ENCODE results near the gene SLC9C1. TPM values are rescaled to one million over a fixed set of nuclear protein-coding genes. Genes with fewer than 3 reads are reported as not detected.

The SLC9C1 gene
- total RNA-seq, 4 donors from 2014 or later: 0.67 to 12.4 (median 1.7) TPM; not detected in 1

DNA sequence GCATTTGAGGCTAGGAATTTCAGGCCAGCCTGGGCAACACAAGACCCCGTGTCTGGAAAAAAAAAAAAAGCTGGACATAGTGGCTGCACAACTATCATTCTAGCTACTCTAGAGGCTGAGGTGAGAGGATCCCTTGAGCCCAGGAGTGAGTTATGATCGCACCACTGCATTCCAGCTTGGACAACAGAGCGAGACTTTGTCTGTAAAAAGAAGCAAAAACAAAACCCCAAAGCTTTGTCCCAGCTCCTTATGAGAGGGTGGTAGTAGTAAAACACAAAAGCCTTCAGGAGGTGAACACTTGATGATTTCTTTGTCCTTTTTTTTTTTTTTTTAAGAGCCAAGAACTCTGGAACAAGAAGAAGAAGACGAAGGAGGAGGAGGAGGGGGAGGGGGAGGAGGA lies 37.8 kb upstream of the SLC9C1 start:
- Histone ChIP-seq H3K9me3 (no peaks in the 10 kb centered on the region), H3K27me3 (no peaks in the 10 kb centered on the region), H3K4me3 (peak overlapping the region in 1 of 4 donors; percentile 59), H3K4me1 (no peaks in the 10 kb centered on the region), H3K27ac (no peak overlapping the region), H3K36me3 (no peaks in the 10 kb centered on the region)
- TF ChIP-seq, protein P1, sequence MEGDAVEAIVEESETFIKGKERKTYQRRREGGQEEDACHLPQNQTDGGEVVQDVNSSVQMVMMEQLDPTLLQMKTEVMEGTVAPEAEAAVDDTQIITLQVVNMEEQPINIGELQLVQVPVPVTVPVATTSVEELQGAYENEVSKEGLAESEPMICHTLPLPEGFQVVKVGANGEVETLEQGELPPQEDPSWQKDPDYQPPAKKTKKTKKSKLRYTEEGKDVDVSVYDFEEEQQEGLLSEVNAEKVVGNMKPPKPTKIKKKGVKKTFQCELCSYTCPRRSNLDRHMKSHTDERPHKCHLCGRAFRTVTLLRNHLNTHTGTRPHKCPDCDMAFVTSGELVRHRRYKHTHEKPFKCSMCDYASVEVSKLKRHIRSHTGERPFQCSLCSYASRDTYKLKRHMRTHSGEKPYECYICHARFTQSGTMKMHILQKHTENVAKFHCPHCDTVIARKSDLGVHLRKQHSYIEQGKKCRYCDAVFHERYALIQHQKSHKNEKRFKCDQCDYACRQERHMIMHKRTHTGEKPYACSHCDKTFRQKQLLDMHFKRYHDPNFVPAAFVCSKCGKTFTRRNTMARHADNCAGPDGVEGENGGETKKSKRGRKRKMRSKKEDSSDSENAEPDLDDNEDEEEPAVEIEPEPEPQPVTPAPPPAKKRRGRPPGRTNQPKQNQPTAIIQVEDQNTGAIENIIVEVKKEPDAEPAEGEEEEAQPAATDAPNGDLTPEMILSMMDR (IDR thresholded peaks at IDR 0.05): no peak
- TF ChIP-seq POLR2A (IDR thresholded peaks at IDR 0.05): no peak
- DNase-seq: no peak

GRCh38 chr3:112327371-112327951 lies 33.4 kb upstream of the SLC9C1 start:
- Histone ChIP-seq H3K9me3 (no peaks in the 10 kb centered on the region), H3K27me3 (no peaks in the 10 kb centered on the region), H3K27ac (no peak overlapping the region), H3K4me3 (no peak overlapping the region), H3K36me3 (no peaks in the 10 kb centered on the region), H3K4me1 (no peaks in the 10 kb centered on the region)
- TF ChIP-seq, protein P1 (IDR thresholded peaks at IDR 0.05): peak in 5 of 6 experiments; percentile 69 to 89 (median 87)
- no peak for TF ChIP-seq POLR2A (IDR thresholded peaks at IDR 0.05)
- DNase-seq: peak in 1 of 3 donors; percentile 54

DNA sequence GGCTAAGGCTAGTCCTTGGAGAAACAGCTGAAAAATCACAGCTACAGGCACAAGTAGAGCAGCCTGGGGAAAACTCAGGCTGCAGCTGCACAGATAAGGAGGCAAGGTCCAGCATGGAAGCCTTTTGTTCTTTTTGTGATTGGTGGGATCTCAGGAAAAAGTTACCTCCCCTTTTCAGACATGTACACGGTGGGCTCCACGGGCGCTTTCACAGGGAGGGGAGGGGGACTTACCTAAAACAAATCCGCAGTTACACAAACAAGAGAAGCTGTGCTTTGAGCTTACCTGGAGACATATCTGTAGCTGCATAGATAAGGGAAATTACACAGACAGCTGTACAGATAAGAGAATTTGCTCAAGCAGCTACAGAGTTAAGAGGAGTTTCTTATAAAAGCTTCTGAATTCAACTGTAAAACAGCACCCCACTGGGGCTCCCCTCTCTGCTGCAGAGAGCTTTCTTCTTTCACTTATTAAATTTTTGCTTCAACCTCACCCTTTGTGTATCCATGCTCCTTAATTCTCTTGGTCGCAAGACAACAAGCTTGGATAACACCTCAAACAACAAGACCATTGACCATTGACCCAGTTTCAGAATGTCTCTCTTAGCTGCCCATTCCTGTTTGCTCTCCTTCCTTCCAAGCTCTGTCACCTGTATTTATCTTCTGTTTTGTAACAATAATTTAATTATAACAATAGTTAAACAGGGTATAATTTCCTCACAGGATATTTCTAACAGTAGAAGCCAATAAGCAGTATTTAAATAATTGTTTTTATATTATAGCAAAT lies 28.0 kb upstream of the SLC9C1 start:
- DNase-seq: peak in 1 of 3 donors; percentile 51
- TF ChIP-seq, protein P1 (IDR thresholded peaks at IDR 0.05): no peak
- TF ChIP-seq POLR2A (IDR thresholded peaks at IDR 0.05): no peak
- peaks cover 0 to 7% (median 0%) of the 10 kb centered on the region in 4 donors for H3K4me1 ChIP-seq
- H3K4me3 ChIP-seq: peak overlapping the region in 2 of 4 donors; percentile 9 to 19
- H3K27ac ChIP-seq: no peak overlapping the region
- H3K9me3 ChIP-seq: no peaks in the 10 kb centered on the region
- H3K36me3 ChIP-seq: no peaks in the 10 kb centered on the region
- H3K27me3 ChIP-seq: no peaks in the 10 kb centered on the region

DNA sequence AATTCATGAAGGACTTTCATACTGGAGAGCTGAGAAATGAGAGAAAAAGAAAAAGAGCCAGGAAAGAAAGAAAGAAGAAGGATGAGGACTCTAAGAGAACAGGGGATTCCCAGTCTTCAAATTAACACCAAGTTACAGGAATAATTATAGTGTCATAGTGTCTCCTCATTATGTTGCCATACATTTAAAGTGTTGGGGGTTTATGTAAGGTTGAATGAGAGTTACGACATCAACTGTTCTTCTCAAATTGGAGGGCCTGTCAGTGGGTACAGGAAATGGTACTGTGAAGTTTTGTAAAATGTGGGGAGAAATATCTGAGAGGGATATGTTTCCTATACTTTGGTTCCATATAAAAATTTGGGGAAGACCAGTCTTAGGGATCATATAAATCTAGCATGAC lies 26.7 kb upstream of the SLC9C1 start:
- H3K36me3 ChIP-seq: no peaks in the 10 kb centered on the region
- H3K9me3 ChIP-seq: peaks cover 0 to 4% (median 0%) of the 10 kb centered on the region in 4 donors
- TF ChIP-seq, protein P1 (IDR thresholded peaks at IDR 0.05): no peak
- TF ChIP-seq POLR2A (IDR thresholded peaks at IDR 0.05): no peak
- no peak overlapping the region for H3K27ac ChIP-seq
- H3K4me3 ChIP-seq: no peak overlapping the region
- peaks cover 0 to 7% (median 0%) of the 10 kb centered on the region in 4 donors for H3K4me1 ChIP-seq
- DNase-seq: no peak
- H3K27me3 ChIP-seq: no peaks in the 10 kb centered on the region

DNA sequence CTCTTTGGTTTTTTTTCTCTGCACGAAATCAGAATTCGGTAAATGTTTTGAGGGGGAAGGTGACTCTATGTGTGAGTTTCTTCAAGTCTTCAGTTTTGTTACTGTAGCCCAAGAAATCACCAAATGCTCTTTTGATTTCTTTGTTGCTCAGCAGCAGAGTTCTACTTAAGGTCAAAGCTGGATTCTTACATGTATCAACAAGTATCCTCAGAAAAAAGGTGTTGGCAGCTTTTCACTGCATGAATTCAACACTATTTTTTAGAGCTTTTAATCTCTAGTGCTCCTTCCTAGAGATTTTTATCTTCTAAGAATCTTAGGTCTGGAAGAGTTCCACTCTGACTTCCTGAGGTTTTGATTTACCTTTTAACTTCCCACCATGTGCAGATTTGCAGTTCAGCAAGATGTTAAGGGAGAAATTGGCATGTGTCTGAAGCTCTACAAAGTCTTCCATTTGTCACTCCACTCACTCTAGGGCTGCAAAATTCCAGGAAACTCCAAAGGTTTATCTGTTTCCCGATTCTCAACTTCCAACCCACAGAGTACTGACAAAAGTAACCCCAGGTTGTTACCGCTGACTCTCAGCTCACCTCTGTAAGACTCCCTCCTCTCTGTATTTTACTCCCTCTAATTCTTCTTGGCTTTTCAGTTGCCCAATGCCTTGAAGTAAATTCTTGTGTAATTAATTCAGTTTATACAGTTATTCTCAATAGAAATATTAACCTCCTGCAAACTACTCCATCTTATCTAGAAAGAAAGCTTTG lies 25.7 kb upstream of the SLC9C1 start:
- Histone ChIP-seq H3K36me3 (no peaks in the 10 kb centered on the region), H3K27me3 (no peaks in the 10 kb centered on the region), H3K4me1 (peaks cover 0 to 7% (median 0%) of the 10 kb centered on the region in 4 donors), H3K27ac (no peak overlapping the region), H3K9me3 (peaks cover 0 to 4% (median 0%) of the 10 kb centered on the region in 4 donors), H3K4me3 (no peak overlapping the region)
- TF ChIP-seq POLR2A (IDR thresholded peaks at IDR 0.05): no peak
- TF ChIP-seq, protein P1 (IDR thresholded peaks at IDR 0.05): no peak
- DNase-seq: no peak
